ENCODE data around the gene MYO3B.
"Not testable (repeated sequence)": the region's sequence is repeated elsewhere in the genome, so short reads cannot be mapped to it uniquely, and the experiment has no call there.

DNA sequence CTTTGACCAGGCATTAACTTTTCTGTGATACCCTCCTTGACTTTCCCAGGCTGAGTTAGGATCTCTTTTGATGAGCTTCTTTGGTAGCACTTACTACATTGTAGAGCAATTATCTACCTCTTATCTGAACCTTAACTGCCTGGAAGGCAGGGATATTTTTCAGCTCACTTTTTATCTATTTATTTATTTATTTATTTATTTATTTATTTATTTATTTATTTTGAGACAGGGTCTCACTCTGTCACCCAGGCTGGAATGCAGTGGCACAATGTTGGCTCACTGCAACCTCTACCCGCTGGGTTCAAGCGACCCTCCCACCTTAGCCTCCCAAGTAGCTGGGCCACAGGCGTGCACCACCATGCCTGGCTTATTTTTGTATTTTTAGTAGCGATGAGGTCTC lies 294.6 kb downstream of the MYO3B start:
- not testable (repeated sequence) for TF ChIP-seq POLR2A (IDR thresholded peaks at IDR 0.05; ENCODE audit: low read depth, low read length); POLR2AphosphoS5 (IDR thresholded peaks at IDR 0.05; ENCODE audit: insufficient read depth, low read depth, low read length); EZH2 (IDR thresholded peaks at IDR 0.05; ENCODE audit: borderline replicate concordance, low read depth, low read length, severe bottlenecking); JUN (IDR thresholded peaks at IDR 0.05; ENCODE audit: borderline replicate concordance, insufficient read depth, insufficient read length, low read depth); FOS (IDR thresholded peaks at IDR 0.05; ENCODE audit: borderline replicate concordance, insufficient read depth, low read length)
- TF ChIP-seq, protein P1, sequence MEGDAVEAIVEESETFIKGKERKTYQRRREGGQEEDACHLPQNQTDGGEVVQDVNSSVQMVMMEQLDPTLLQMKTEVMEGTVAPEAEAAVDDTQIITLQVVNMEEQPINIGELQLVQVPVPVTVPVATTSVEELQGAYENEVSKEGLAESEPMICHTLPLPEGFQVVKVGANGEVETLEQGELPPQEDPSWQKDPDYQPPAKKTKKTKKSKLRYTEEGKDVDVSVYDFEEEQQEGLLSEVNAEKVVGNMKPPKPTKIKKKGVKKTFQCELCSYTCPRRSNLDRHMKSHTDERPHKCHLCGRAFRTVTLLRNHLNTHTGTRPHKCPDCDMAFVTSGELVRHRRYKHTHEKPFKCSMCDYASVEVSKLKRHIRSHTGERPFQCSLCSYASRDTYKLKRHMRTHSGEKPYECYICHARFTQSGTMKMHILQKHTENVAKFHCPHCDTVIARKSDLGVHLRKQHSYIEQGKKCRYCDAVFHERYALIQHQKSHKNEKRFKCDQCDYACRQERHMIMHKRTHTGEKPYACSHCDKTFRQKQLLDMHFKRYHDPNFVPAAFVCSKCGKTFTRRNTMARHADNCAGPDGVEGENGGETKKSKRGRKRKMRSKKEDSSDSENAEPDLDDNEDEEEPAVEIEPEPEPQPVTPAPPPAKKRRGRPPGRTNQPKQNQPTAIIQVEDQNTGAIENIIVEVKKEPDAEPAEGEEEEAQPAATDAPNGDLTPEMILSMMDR (IDR thresholded peaks at IDR 0.05; ENCODE audit: extremely low read depth in 1 of 2, insufficient read depth in 1 of 2, low read depth in 1 of 2, low read length in 2 of 2), result not testable (repeated sequence)
- TF ChIP-seq, protein P2, sequence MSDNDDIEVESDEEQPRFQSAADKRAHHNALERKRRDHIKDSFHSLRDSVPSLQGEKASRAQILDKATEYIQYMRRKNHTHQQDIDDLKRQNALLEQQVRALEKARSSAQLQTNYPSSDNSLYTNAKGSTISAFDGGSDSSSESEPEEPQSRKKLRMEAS (IDR thresholded peaks at IDR 0.05; ENCODE audit: insufficient read depth, insufficient read length), result not testable (repeated sequence)
